ENCODE results near the gene HGFAC. TPM values are rescaled to one million over a fixed set of nuclear protein-coding genes. Genes with fewer than 3 reads are reported as not detected.
"Not testable (repeated sequence)": the region's sequence is repeated elsewhere in the genome, so short reads cannot be mapped to it uniquely, and the experiment has no call there.

The HGFAC gene
- total and polyA plus RNA-seq, 5 donors from 2014 or later, result 0.11 TPM; not detected in 4

- ATAC-seq (ENCODE audit: low read depth in 2 of 2) (no peak), DNase-seq (no peak)
- no peak overlapping the region for H3K27ac Mint-ChIP-seq
- no peaks in the 10 kb centered on the region for H3K27me3 ChIP-seq (ENCODE audit: control insufficient read depth, insufficient read depth, low read length)
- peaks cover 7% of the 10 kb centered on the region for H3K4me1 ChIP-seq (ENCODE audit: control insufficient read depth, insufficient read depth, low read length, poor library complexity, severe bottlenecking)
- H3K9me3 Mint-ChIP-seq, result no peaks in the 10 kb centered on the region
- H3K4me1 Mint-ChIP-seq, result no peaks in the 10 kb centered on the region
- no peaks in the 10 kb centered on the region for H3K36me3 Mint-ChIP-seq
- no peak overlapping the region for H3K4me3 Mint-ChIP-seq
- H3K4me3 ChIP-seq (ENCODE audit: low read depth, low read length), result no peak overlapping the region
- H3K36me3 ChIP-seq (ENCODE audit: control insufficient read depth, insufficient read depth, low read length), result no peaks in the 10 kb centered on the region
- no peaks in the 10 kb centered on the region for H3K9me3 ChIP-seq (ENCODE audit: control insufficient read depth in 2 of 2, low read length in 2 of 2)
- no peaks in the 10 kb centered on the region for H3K27me3 Mint-ChIP-seq
- no peak overlapping the region for H3K27ac ChIP-seq (ENCODE audit: insufficient read depth, low read length, poor library complexity, severe bottlenecking)
These were observed 5.9 kb downstream of the HGFAC start for GRCh38 chr4:3447431-3448395.

- no peaks in the 10 kb centered on the region for H3K4me1 Mint-ChIP-seq
- DNase-seq (no peak), ATAC-seq (ENCODE audit: low read depth in 2 of 2) (no peak)
- H3K4me3 Mint-ChIP-seq, result no peak overlapping the region
- no peaks in the 10 kb centered on the region for H3K9me3 ChIP-seq (ENCODE audit: control insufficient read depth in 2 of 2, low read length in 2 of 2)
- H3K36me3 ChIP-seq (ENCODE audit: control insufficient read depth, insufficient read depth, low read length), result no peaks in the 10 kb centered on the region
- no peaks in the 10 kb centered on the region for H3K4me1 ChIP-seq (ENCODE audit: control insufficient read depth, insufficient read depth, low read length, poor library complexity, severe bottlenecking)
- H3K27me3 ChIP-seq (ENCODE audit: control insufficient read depth, insufficient read depth, low read length), result no peaks in the 10 kb centered on the region
- H3K27ac Mint-ChIP-seq, result no peak overlapping the region
- H3K27ac ChIP-seq (ENCODE audit: insufficient read depth, low read length, poor library complexity, severe bottlenecking), result no peak overlapping the region
- no peaks in the 10 kb centered on the region for H3K36me3 Mint-ChIP-seq
- H3K4me3 ChIP-seq (ENCODE audit: low read depth, low read length), result no peak overlapping the region
- H3K27me3 Mint-ChIP-seq, result peaks cover 5% of the 10 kb centered on the region
- no peaks in the 10 kb centered on the region for H3K9me3 Mint-ChIP-seq
These were observed 7.3 kb downstream of the HGFAC start for GRCh38 chr4:3449047-3449573.

GRCh38 chr4:3449574-3450534 lies 8.1 kb downstream of the HGFAC start:
- Histone ChIP-seq H3K27ac (ENCODE audit: insufficient read depth, low read length, poor library complexity, severe bottlenecking) (no peak overlapping the region), H3K9me3 (ENCODE audit: control insufficient read depth in 2 of 2, low read length in 2 of 2) (no peaks in the 10 kb centered on the region), H3K4me3 (ENCODE audit: low read depth, low read length) (no peak overlapping the region), H3K4me1 (ENCODE audit: control insufficient read depth, insufficient read depth, low read length, poor library complexity, severe bottlenecking) (no peaks in the 10 kb centered on the region), H3K27me3 (ENCODE audit: control insufficient read depth, insufficient read depth, low read length) (no peaks in the 10 kb centered on the region), H3K36me3 (ENCODE audit: control insufficient read depth, insufficient read depth, low read length) (no peaks in the 10 kb centered on the region)
- DNase-seq (no peak), ATAC-seq (ENCODE audit: low read depth in 2 of 2) (no peak)
- Mint-ChIP-seq H3K4me1 (no peaks in the 10 kb centered on the region), H3K27me3 (peaks cover 5% of the 10 kb centered on the region), H3K36me3 (no peaks in the 10 kb centered on the region), H3K27ac (no peak overlapping the region), H3K4me3 (no peak overlapping the region), H3K9me3 (peaks cover 0 to 3% (median 0%) of the 10 kb centered on the region in 7 donors)

GRCh38 chr4:3450643-3451042 lies 8.9 kb downstream of the HGFAC start:
- H3K27me3 ChIP-seq (ENCODE audit: control insufficient read depth, insufficient read depth, low read length), result no peaks in the 10 kb centered on the region
- peaks cover 0 to 5% of the 10 kb centered on the region in 2 experiments for H3K9me3 ChIP-seq (ENCODE audit: control insufficient read depth in 2 of 2, low read length in 2 of 2)
- no peaks in the 10 kb centered on the region for H3K4me1 ChIP-seq (ENCODE audit: control insufficient read depth, insufficient read depth, low read length, poor library complexity, severe bottlenecking)
- no peak overlapping the region for H3K4me3 ChIP-seq (ENCODE audit: low read depth, low read length)
- H3K9me3 Mint-ChIP-seq, result peaks cover 0 to 11% (median 4%) of the 10 kb centered on the region in 7 donors
- H3K4me1 Mint-ChIP-seq, result no peaks in the 10 kb centered on the region
- H3K27me3 Mint-ChIP-seq, result peaks cover 5% of the 10 kb centered on the region
- no peaks in the 10 kb centered on the region for H3K36me3 ChIP-seq (ENCODE audit: control insufficient read depth, insufficient read depth, low read length)
- no peak overlapping the region for H3K27ac Mint-ChIP-seq
- no peak overlapping the region for H3K4me3 Mint-ChIP-seq
- no peaks in the 10 kb centered on the region for H3K36me3 Mint-ChIP-seq
- ATAC-seq (ENCODE audit: low read depth in 2 of 2), result no peak
- no peak for DNase-seq
- H3K27ac ChIP-seq (ENCODE audit: insufficient read depth, low read length, poor library complexity, severe bottlenecking), result no peak overlapping the region

GRCh38 chr4:3451956-3452355 lies 10.2 kb downstream of the HGFAC start:
- H3K9me3 Mint-ChIP-seq, result peaks cover 0 to 16% (median 4%) of the 10 kb centered on the region in 7 donors
- ATAC-seq (ENCODE audit: low read depth in 2 of 2) (no peak), DNase-seq (no peak)
- no peaks in the 10 kb centered on the region for H3K36me3 Mint-ChIP-seq
- H3K4me1 Mint-ChIP-seq, result no peaks in the 10 kb centered on the region
- Histone ChIP-seq H3K36me3 (ENCODE audit: control insufficient read depth, insufficient read depth, low read length) (no peaks in the 10 kb centered on the region), H3K27me3 (ENCODE audit: control insufficient read depth, insufficient read depth, low read length) (no peaks in the 10 kb centered on the region), H3K9me3 (ENCODE audit: control insufficient read depth in 2 of 2, low read length in 2 of 2) (peaks cover 0 to 5% of the 10 kb centered on the region in 2 experiments), H3K27ac (ENCODE audit: insufficient read depth, low read length, poor library complexity, severe bottlenecking) (no peak overlapping the region), H3K4me1 (ENCODE audit: control insufficient read depth, insufficient read depth, low read length, poor library complexity, severe bottlenecking) (no peaks in the 10 kb centered on the region), H3K4me3 (ENCODE audit: low read depth, low read length) (no peak overlapping the region)
- H3K27me3 Mint-ChIP-seq, result peaks cover 5% of the 10 kb centered on the region
- H3K27ac Mint-ChIP-seq, result peak overlapping the region in 1 of 3 donors; percentile 18
- no peak overlapping the region for H3K4me3 Mint-ChIP-seq

GRCh38 chr4:3452376-3452775 lies 10.6 kb downstream of the HGFAC start:
- ATAC-seq (ENCODE audit: low read depth in 2 of 2) (no peak), DNase-seq (no peak)
- peaks cover 5% of the 10 kb centered on the region for H3K27me3 Mint-ChIP-seq
- H3K36me3 Mint-ChIP-seq, result no peaks in the 10 kb centered on the region
- H3K4me1 Mint-ChIP-seq, result no peaks in the 10 kb centered on the region
- H3K4me3 Mint-ChIP-seq, result no peak overlapping the region
- no peaks in the 10 kb centered on the region for H3K27me3 ChIP-seq (ENCODE audit: control insufficient read depth, insufficient read depth, low read length)
- H3K27ac Mint-ChIP-seq, result no peak overlapping the region
- no peak overlapping the region for H3K4me3 ChIP-seq (ENCODE audit: low read depth, low read length)
- peaks cover 0 to 5% of the 10 kb centered on the region in 2 experiments for H3K9me3 ChIP-seq (ENCODE audit: control insufficient read depth in 2 of 2, low read length in 2 of 2)
- H3K4me1 ChIP-seq (ENCODE audit: control insufficient read depth, insufficient read depth, low read length, poor library complexity, severe bottlenecking), result no peaks in the 10 kb centered on the region
- no peak overlapping the region for H3K27ac ChIP-seq (ENCODE audit: insufficient read depth, low read length, poor library complexity, severe bottlenecking)
- H3K36me3 ChIP-seq (ENCODE audit: control insufficient read depth, insufficient read depth, low read length), result no peaks in the 10 kb centered on the region
- H3K9me3 Mint-ChIP-seq, result peaks cover 0 to 16% (median 4%) of the 10 kb centered on the region in 7 donors

GRCh38 chr4:3455596-3455995 lies 13.8 kb downstream of the HGFAC start:
- H3K9me3 ChIP-seq (ENCODE audit: control insufficient read depth in 2 of 2, low read length in 2 of 2); ATAC-seq (ENCODE audit: low read depth in 2 of 2); H3K27ac ChIP-seq (ENCODE audit: insufficient read depth, low read length, poor library complexity, severe bottlenecking); H3K4me3 ChIP-seq (ENCODE audit: low read depth, low read length); DNase-seq; H3K4me3 Mint-ChIP-seq; H3K27ac Mint-ChIP-seq; H3K4me1 ChIP-seq (ENCODE audit: control insufficient read depth, insufficient read depth, low read length, poor library complexity, severe bottlenecking); H3K36me3 Mint-ChIP-seq; H3K27me3 ChIP-seq (ENCODE audit: control insufficient read depth, insufficient read depth, low read length); H3K4me1 Mint-ChIP-seq; H3K36me3 ChIP-seq (ENCODE audit: control insufficient read depth, insufficient read depth, low read length): not testable (repeated sequence)
- peaks cover 0 to 16% (median 4%) of the 10 kb centered on the region in 7 donors for H3K9me3 Mint-ChIP-seq
- peaks cover 15% of the 10 kb centered on the region for H3K27me3 Mint-ChIP-seq

All from CD4-positive, CD25-positive, alpha-beta regulatory T cell (primary cell).